Naive thymus-derived CD4-positive, alpha-beta T cell (primary cell): ENCODE measurements around the gene PAGE1. TPM values are rescaled to one million over a fixed set of nuclear protein-coding genes. Genes with fewer than 3 reads are reported as not detected.
"Not testable (repeated sequence)": the region's sequence is repeated elsewhere in the genome, so short reads cannot be mapped to it uniquely, and the experiment has no call there.

Experiments used
- ATAC-seq: fragments of 150-1000 bp; cut with Tn5 transposase; 2 replicates; pipeline ENCODE4 v1.10.0; 2021; ENCODE audit warnings: mild to moderate bottlenecking, moderate library complexity
- CTCF ChIA-PET: fragments of 350-600 bp; sonication (Branson Sonifier 250); formaldehyde crosslinking; loops from one replicate; lab custom pipeline; 2021; ENCODE audit warnings: antibody characterized with exemption; lab: Charles Lee
- POLR2A ChIA-PET: fragments of 350-600 bp; sonication (Branson Sonifier 250); formaldehyde crosslinking; loops from one replicate; lab custom pipeline; 2021; ENCODE audit warnings: antibody characterized with exemption, inconsistent platforms; lab: Charles Lee
- DNase-seq, 9 donors: peaks; one replicate each; pipeline versions ENCODE4 v3.0.0 to v3.0.0-alpha.2; 2020 to 2022; ENCODE audit warnings: mixed read lengths in 1 of 9
- H3K27ac ChIP-seq: one replicate; pipeline ENCODE4 v1.7.0; 2013; ENCODE audit warnings: mild to moderate bottlenecking, low read depth, low read length, moderate library complexity
- H3K27me3 ChIP-seq, 2 donors: one replicate each; pipeline ENCODE4 v1.7.0; 2013; ENCODE audit warnings: low read length in 2 of 2, mild to moderate bottlenecking in 2 of 2, moderate library complexity in 2 of 2; ENCODE audit not compliant: control insufficient read depth in 2 of 2, insufficient read depth in 2 of 2
- H3K36me3 ChIP-seq, 3 experiments: 1 replicate in 2 of 3; 2 replicates in 1 of 3; pipeline ENCODE4 v1.7.0; 2013; ENCODE audit warnings: low read length in 3 of 3, mild to moderate bottlenecking in 3 of 3, moderate library complexity in 1 of 3; ENCODE audit not compliant: insufficient read depth in 3 of 3, control insufficient read depth in 2 of 3
- H3K4me1 ChIP-seq, 2 donors: one replicate each; pipeline ENCODE4 v1.7.0; 2013; ENCODE audit warnings: low read length in 2 of 2, mild to moderate bottlenecking in 2 of 2, moderate library complexity in 1 of 2; ENCODE audit not compliant: control insufficient read depth in 2 of 2, insufficient read depth in 2 of 2
- H3K4me3 ChIP-seq: 2 replicates; pipeline ENCODE4 v1.7.0; 2013; ENCODE audit warnings: mild to moderate bottlenecking, low read length
- H3K9me3 ChIP-seq, 3 experiments: 1 replicate in 2 of 3; 2 replicates in 1 of 3; pipeline ENCODE4 v1.7.0; 2013; ENCODE audit warnings: low read length in 3 of 3; ENCODE audit not compliant: control insufficient read depth in 2 of 3
- H3K27ac Mint-ChIP-seq, 9 donors: one replicate each; pipeline ENCODE4 v1.8.0; 2020 to 2022; ENCODE audit warnings: mixed read lengths in 9 of 9, mild to moderate bottlenecking in 8 of 9, moderate library complexity in 5 of 9, inconsistent platforms in 2 of 9
- H3K27me3 Mint-ChIP-seq, 5 donors: one replicate each; pipeline ENCODE4 v1.8.0; 2021 to 2022; ENCODE audit warnings: mixed read lengths in 5 of 5, mild to moderate bottlenecking in 1 of 5
- H3K36me3 Mint-ChIP-seq, 5 donors: one replicate each; pipeline ENCODE4 v1.8.0; 2020 to 2022; ENCODE audit warnings: mixed read lengths in 5 of 5, mild to moderate bottlenecking in 3 of 5, inconsistent platforms in 1 of 5
- H3K4me1 Mint-ChIP-seq, 7 donors: one replicate each; pipeline ENCODE4 v1.8.0; 2020 to 2022; ENCODE audit warnings: mixed read lengths in 7 of 7, mild to moderate bottlenecking in 3 of 7, inconsistent platforms in 1 of 7
- H3K4me3 Mint-ChIP-seq, 10 donors: one replicate each; pipeline ENCODE4 v1.8.0; 2020 to 2022; ENCODE audit warnings: mild to moderate bottlenecking in 10 of 10, mixed read lengths in 10 of 10, moderate library complexity in 6 of 10, inconsistent platforms in 2 of 10
- H3K9me3 Mint-ChIP-seq, 11 donors: one replicate each; pipeline ENCODE4 v1.8.0; 2020 to 2022; ENCODE audit warnings: mixed read lengths in 11 of 11, mild to moderate bottlenecking in 4 of 11, inconsistent platforms in 1 of 11, moderate library complexity in 1 of 11
- intact Hi-C, 2 donors: fragments of 100-400 bp; cut with micrococcal nuclease; formaldehyde crosslinking; loops; one replicate each; pipeline ENCODE4 v1.15.1; 2023
- polyA plus RNA-seq, 2 donors: library from polyadenylated mRNA; unstranded; fragments of 300-500 nt; fragmentation: Illumina TruSeq; gene quantifications; one replicate each; pipeline ENCODE4 v1.2.3, GENCODE V29; 2021
- total RNA-seq, 6 experiments: library from RNA in 5 of 6; stranded (reverse) in 5 of 6; gene quantifications; 1 replicate in 5 of 6; 2 replicates in 1 of 6; pipeline ENCODE4 v1.2.3 and lab custom pipeline; 2021 to 2026

PAGE1 gene
- total and polyA plus RNA-seq, 7 experiments from 2014 or later: not detected

DNA sequence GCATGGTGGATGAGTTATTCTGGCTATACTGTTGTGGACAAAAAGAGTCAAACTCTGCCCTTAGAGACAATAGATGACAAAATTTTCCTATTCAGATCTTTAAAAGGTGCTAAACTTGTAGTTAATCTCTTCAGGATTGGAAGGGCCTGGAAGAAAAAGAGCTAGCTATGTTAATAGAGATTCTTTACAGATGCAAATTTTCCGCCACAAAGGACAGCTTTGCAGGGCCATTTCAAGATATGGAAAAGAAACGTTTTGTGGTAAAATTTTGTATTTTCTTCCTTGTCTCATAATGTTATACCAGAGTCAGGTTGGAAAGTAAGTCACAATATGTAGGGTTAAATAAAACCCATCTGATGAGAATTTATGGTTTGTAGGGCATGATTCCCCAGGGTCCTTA is 24.3 kb upstream of the PAGE1 start:
- not testable (repeated sequence) for ATAC-seq

GRCh38 chrX:49712577-49712976 is 16.8 kb upstream of the PAGE1 start:
- Histone ChIP-seq H3K4me3 (no peak overlapping the region), H3K27ac (no peak overlapping the region), H3K27me3 (no peaks in the 10 kb centered on the region), H3K9me3 (no peaks in the 10 kb centered on the region), H3K36me3 (no peaks in the 10 kb centered on the region), H3K4me1 (no peaks in the 10 kb centered on the region)
- Mint-ChIP-seq H3K27ac (no peak overlapping the region), H3K36me3 (no peaks in the 10 kb centered on the region), H3K9me3 (no peaks in the 10 kb centered on the region), H3K27me3 (peaks cover 0 to 16% (median 0%) of the 10 kb centered on the region in 5 donors), H3K4me3 (no peak overlapping the region), H3K4me1 (no peaks in the 10 kb centered on the region)
- intact Hi-C loops: no loop called here
- ATAC-seq (no peak), DNase-seq (no peak)
- ChIA-PET POLR2A (no interaction called here), CTCF (no interaction called here)

More for the DNA sequence above, 24.3 kb upstream of the PAGE1 start:
- H3K36me3 ChIP-seq, H3K4me3 ChIP-seq, intact Hi-C loops, H3K4me1 Mint-ChIP-seq, H3K27ac Mint-ChIP-seq, H3K27me3 ChIP-seq, H3K9me3 Mint-ChIP-seq, H3K4me3 Mint-ChIP-seq, H3K9me3 ChIP-seq, H3K36me3 Mint-ChIP-seq, CTCF ChIA-PET, POLR2A ChIA-PET, H3K27me3 Mint-ChIP-seq, H3K27ac ChIP-seq, H3K4me1 ChIP-seq, DNase-seq: not testable (repeated sequence)

DNA sequence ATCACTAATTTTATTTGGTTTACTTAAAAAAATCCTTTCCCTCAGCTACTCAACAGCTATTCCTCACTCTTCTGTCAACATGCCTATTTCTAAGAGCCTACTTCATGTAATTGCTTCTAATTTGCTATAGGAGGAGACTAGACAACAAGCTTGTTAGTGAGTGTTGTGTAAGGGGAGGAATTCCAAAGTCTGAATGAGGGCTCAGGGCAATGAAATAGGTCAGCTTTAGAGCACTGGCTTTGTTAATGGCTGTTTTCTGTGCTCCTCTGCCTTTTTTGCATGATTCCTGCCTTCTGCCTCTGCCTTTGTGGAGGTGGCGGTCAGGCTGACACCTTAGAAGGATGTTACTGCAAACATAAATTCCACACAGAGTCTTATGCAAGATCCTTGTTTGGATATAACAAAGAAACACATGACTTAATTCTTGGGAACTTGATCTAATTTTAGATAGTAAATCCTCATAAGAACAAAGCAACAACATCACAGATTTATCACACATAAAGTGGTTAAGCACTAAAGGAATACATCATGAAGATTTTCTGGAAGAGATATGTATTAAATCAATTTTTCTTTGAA is 15.0 kb upstream of the PAGE1 start:
- H3K27me3 Mint-ChIP-seq: peaks cover 0 to 16% (median 0%) of the 10 kb centered on the region in 5 donors
- no peaks in the 10 kb centered on the region for H3K36me3 Mint-ChIP-seq
- Histone ChIP-seq H3K27ac (no peak overlapping the region), H3K9me3 (no peaks in the 10 kb centered on the region), H3K36me3 (no peaks in the 10 kb centered on the region), H3K27me3 (no peaks in the 10 kb centered on the region), H3K4me3 (no peak overlapping the region), H3K4me1 (no peaks in the 10 kb centered on the region)
- H3K9me3 Mint-ChIP-seq: no peaks in the 10 kb centered on the region
- H3K4me3 Mint-ChIP-seq: no peak overlapping the region
- ATAC-seq (no peak), DNase-seq (no peak)
- ChIA-PET POLR2A (no interaction called here), CTCF (no interaction called here)
- intact Hi-C loops: no loop called here
- no peaks in the 10 kb centered on the region for H3K4me1 Mint-ChIP-seq
- no peak overlapping the region for H3K27ac Mint-ChIP-seq

DNA sequence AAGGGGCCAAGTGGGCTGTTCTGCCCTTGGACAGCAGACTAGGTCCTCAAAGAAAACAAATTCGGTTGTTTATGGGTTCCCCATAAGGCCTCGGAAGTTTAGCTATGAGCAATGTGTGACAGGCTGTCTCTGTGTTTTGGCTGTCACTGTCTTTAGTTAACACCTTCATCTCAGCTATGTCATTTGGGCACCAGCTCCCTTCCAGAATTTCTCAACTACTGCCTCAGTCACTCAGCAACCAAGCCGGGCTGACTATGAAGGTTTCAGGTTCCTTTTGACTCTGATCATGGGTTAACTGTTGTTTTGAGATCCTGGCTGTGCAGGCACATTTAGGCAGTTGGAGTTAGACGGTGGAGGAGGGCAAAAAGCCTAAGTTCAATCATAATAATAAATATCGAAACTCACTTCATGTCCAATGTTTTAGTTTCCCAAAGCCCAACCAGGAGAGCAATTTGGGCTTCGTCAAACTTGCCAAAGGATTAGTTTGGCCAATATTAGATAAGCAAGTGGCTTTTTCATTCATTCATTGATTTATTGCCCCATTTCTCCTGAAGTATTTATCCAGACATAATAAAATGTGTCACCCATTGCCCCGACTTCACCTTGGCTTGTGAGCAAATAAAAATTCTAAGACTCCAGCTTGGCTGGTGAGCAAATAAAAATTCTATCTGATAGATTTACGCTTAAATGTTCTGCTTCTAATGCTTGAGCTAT is 9.1 kb upstream of the PAGE1 start:
- intact Hi-C loops: no loop called here
- no peaks in the 10 kb centered on the region for H3K36me3 ChIP-seq
- H3K4me1 Mint-ChIP-seq: no peaks in the 10 kb centered on the region
- H3K4me3 ChIP-seq: no peak overlapping the region
- no peak for DNase-seq
- H3K36me3 Mint-ChIP-seq: no peaks in the 10 kb centered on the region
- no peak for ATAC-seq
- CTCF ChIA-PET: no interaction called here
- H3K27ac Mint-ChIP-seq: no peak overlapping the region
- H3K9me3 ChIP-seq: no peaks in the 10 kb centered on the region
- H3K27me3 ChIP-seq: no peaks in the 10 kb centered on the region
- H3K9me3 Mint-ChIP-seq: no peaks in the 10 kb centered on the region
- no peak overlapping the region for H3K27ac ChIP-seq
- H3K4me1 ChIP-seq: no peaks in the 10 kb centered on the region
- POLR2A ChIA-PET: no interaction called here
- H3K27me3 Mint-ChIP-seq: peaks cover 0 to 4% (median 3%) of the 10 kb centered on the region in 5 donors
- no peak overlapping the region for H3K4me3 Mint-ChIP-seq

DNA sequence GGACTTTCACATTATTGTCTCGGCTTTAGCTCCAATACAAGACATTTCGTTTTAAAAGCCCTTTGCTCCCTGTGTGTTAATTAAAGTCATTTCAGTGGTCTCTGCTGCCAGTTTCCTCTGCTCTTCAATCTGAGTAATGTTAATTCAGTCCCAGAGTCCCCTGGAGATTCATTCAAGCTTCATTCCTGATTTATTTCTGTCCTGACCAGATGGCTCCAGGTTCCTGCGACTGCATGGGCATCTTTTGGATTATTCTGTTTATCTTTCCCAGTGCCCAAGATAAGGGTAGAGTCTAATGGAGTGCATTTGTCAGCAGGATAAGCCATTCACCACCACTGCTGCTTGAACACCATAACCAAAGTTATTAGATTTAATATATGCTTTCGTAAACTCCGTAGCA is 6.1 kb upstream of the PAGE1 start:
- no peak for ATAC-seq
- Mint-ChIP-seq H3K4me1 (no peaks in the 10 kb centered on the region), H3K36me3 (no peaks in the 10 kb centered on the region), H3K27me3 (peaks cover 0 to 4% (median 3%) of the 10 kb centered on the region in 5 donors), H3K9me3 (peaks cover 0 to 2% (median 0%) of the 10 kb centered on the region in 11 donors), H3K4me3 (no peak overlapping the region), H3K27ac (no peak overlapping the region)
- H3K27ac ChIP-seq: no peak overlapping the region
- H3K36me3 ChIP-seq: no peaks in the 10 kb centered on the region
- H3K9me3 ChIP-seq: no peaks in the 10 kb centered on the region
- POLR2A ChIA-PET: no interaction called here
- intact Hi-C loops: no loop called here
- H3K4me3 ChIP-seq: no peak overlapping the region
- no peaks in the 10 kb centered on the region for H3K27me3 ChIP-seq
- no peak for DNase-seq
- no peaks in the 10 kb centered on the region for H3K4me1 ChIP-seq
- CTCF ChIA-PET: no interaction called here

DNA sequence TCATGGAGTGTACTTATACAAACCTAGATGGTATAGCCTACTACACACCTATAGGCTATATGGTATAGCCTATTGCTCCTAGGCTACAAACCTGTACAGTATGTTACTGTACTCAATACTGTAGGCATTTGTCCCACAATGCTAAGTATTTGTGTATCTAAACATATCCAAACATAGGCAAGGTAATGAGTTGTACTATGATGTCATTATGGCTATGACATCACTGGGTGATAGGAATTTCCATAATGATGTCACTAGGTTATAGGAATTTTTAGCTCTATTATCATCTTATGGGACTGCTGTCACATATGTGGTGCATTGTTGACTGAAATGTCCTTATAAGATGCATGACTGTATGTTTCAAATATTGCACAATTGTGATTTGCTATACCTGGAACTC is 5.5 kb upstream of the PAGE1 start:
- H3K9me3 Mint-ChIP-seq: peaks cover 0 to 4% (median 0%) of the 10 kb centered on the region in 11 donors
- intact Hi-C loops: no loop called here
- DNase-seq: no peak
- H3K4me1 Mint-ChIP-seq: no peaks in the 10 kb centered on the region
- POLR2A ChIA-PET: no interaction called here
- Histone ChIP-seq H3K27ac (no peak overlapping the region), H3K4me1 (no peaks in the 10 kb centered on the region), H3K36me3 (no peaks in the 10 kb centered on the region), H3K9me3 (no peaks in the 10 kb centered on the region), H3K27me3 (no peaks in the 10 kb centered on the region), H3K4me3 (no peak overlapping the region)
- CTCF ChIA-PET: no interaction called here
- no peaks in the 10 kb centered on the region for H3K36me3 Mint-ChIP-seq
- no peak for ATAC-seq
- no peak overlapping the region for H3K4me3 Mint-ChIP-seq
- H3K27me3 Mint-ChIP-seq: peaks cover 0 to 3% (median 0%) of the 10 kb centered on the region in 5 donors
- no peak overlapping the region for H3K27ac Mint-ChIP-seq
